T-helper 2 cell treated with Interferon-gamma antibody and Interleukin-4, amounts not matched to agents 100 ng/mL and 5 ng/mL, for 36 hours (primary cell): ENCODE measurements around the gene ADAM12. TPM values are rescaled to one million over a fixed set of nuclear protein-coding genes. Genes with fewer than 3 reads are reported as not detected.

ENCODE experiments used
- intact Hi-C: fragments of 100-400 bp; cut with micrococcal nuclease; formaldehyde crosslinking; loops from one replicate; pipeline ENCODE4 v1.15.1; 2023
- total RNA-seq: library from RNA; stranded (reverse); gene quantifications from 2 replicates; pipeline ENCODE4 v1.2.3, GENCODE V29; 2022

The ADAM12 gene
- total RNA-seq, 1 donor from 2014 or later = 0.14 TPM

GRCh38 chr10:126157189-126157588, 231.1 kb downstream of the ADAM12 start:
- intact Hi-C loops = no loop called here

GRCh38 chr10:126156503-126156902, 231.8 kb downstream of the ADAM12 start:
- intact Hi-C loops = no loop called here

- intact Hi-C loops = no loop called here
These were observed 232.3 kb downstream of the ADAM12 start for GRCh38 chr10:126156012-126156411.

GRCh38 chr10:126155528-126155927, 232.7 kb downstream of the ADAM12 start:
- intact Hi-C loops = no loop called here

GRCh38 chr10:126153711-126154628, 234.3 kb downstream of the ADAM12 start:
- intact Hi-C loops = no loop called here

GRCh38 chr10:126147866-126148587, 240.2 kb downstream of the ADAM12 start:
- intact Hi-C loops = no loop called here

- intact Hi-C loops = no loop called here
These were observed 241.5 kb downstream of the ADAM12 start for GRCh38 chr10:126146771-126147170.

GRCh38 chr10:126143117-126143516, 245.2 kb downstream of the ADAM12 start:
- intact Hi-C loops = no loop called here

GRCh38 chr10:126140746-126141273, 247.5 kb downstream of the ADAM12 start:
- intact Hi-C loops = no loop called here

- intact Hi-C loops = no loop called here
These were observed 250.6 kb downstream of the ADAM12 start for GRCh38 chr10:126137562-126138221.

GRCh38 chr10:126135941-126136595, 252.2 kb downstream of the ADAM12 start:
- intact Hi-C loops = no loop called here

GRCh38 chr10:126135177-126135576, 253.1 kb downstream of the ADAM12 start:
- intact Hi-C loops = no loop called here

GRCh38 chr10:126133906-126134656, 254.2 kb downstream of the ADAM12 start:
- intact Hi-C loops = no loop called here

GRCh38 chr10:126133082-126133620, 255.1 kb downstream of the ADAM12 start:
- intact Hi-C loops = no loop called here

GRCh38 chr10:126131341-126131740, 256.9 kb downstream of the ADAM12 start:
- intact Hi-C loops = no loop called here

GRCh38 chr10:126130271-126130710, 258.0 kb downstream of the ADAM12 start:
- intact Hi-C loops = no loop called here

GRCh38 chr10:126129026-126129425, 259.3 kb downstream of the ADAM12 start:
- intact Hi-C loops = no loop called here

GRCh38 chr10:126128581-126128980, 259.7 kb downstream of the ADAM12 start:
- intact Hi-C loops = no loop called here

- intact Hi-C loops = no loop called here
These were observed 260.7 kb downstream of the ADAM12 start for GRCh38 chr10:126127481-126128029.

- intact Hi-C loops = no loop called here
These were observed 261.4 kb downstream of the ADAM12 start for GRCh38 chr10:126126866-126127265.
